Natural killer cell (primary cell): ENCODE results near the gene PRR14L. TPM values are rescaled to one million over a fixed set of nuclear protein-coding genes. Genes with fewer than 3 reads are reported as not detected.
"Not testable (repeated sequence)": the region's sequence is repeated elsewhere in the genome, so short reads cannot be mapped to it uniquely, and the experiment has no call there.

Experiments used
- ATAC-seq, 3 donors: fragments of 150-1000 bp in 2 of 3; fragments of 200-7000 bp in 1 of 3; cut with Tn5 transposase; 1 replicate in 1 of 3; 2 replicates in 2 of 3; pipeline ENCODE4 v1.10.0; 2021; ENCODE audit warnings: mild to moderate bottlenecking in 2 of 3, moderate library complexity in 2 of 3
- DNase-seq, 2 donors: peaks; one replicate each; pipeline versions ENCODE4 v3.0.0 to v3.0.0-alpha.2; 2013 to 2021; ENCODE audit warnings: mixed read lengths in 1 of 2
- H3K27ac ChIP-seq: one replicate; pipeline ENCODE4 v1.5.1; 2013; ENCODE audit warnings: mild to moderate bottlenecking, low read length
- H3K27me3 ChIP-seq: one replicate; pipeline ENCODE4 v1.6.1; 2013; ENCODE audit warnings: low read length; ENCODE audit not compliant: control insufficient read depth, insufficient read depth
- H3K36me3 ChIP-seq: one replicate; pipeline ENCODE4 v1.6.1; 2013; ENCODE audit warnings: low read length; ENCODE audit not compliant: control insufficient read depth, insufficient read depth
- H3K4me1 ChIP-seq: one replicate; pipeline ENCODE4 v1.6.1; 2013; ENCODE audit warnings: low read length; ENCODE audit not compliant: control insufficient read depth, insufficient read depth
- H3K4me3 ChIP-seq: one replicate; pipeline ENCODE4 v1.5.1; 2013; ENCODE audit warnings: low read length
- H3K9me3 ChIP-seq: one replicate; pipeline ENCODE4 v1.6.1; 2013; ENCODE audit warnings: low read length; ENCODE audit not compliant: control insufficient read depth, insufficient read depth
- H3K27ac Mint-ChIP-seq, 2 donors: one replicate each; pipeline ENCODE4 v1.8.0; 2022; ENCODE audit warnings: mild to moderate bottlenecking in 2 of 2, mixed read lengths in 2 of 2, moderate library complexity in 1 of 2
- H3K27me3 Mint-ChIP-seq, 2 donors: one replicate each; pipeline ENCODE4 v1.8.0; 2022; ENCODE audit warnings: low read depth in 2 of 2, mixed read lengths in 2 of 2
- H3K36me3 Mint-ChIP-seq: one replicate; pipeline ENCODE4 v1.8.0; 2022; ENCODE audit warnings: mixed read lengths
- H3K4me1 Mint-ChIP-seq, 2 donors: one replicate each; pipeline ENCODE4 v1.8.0; 2022; ENCODE audit warnings: mixed read lengths in 2 of 2
- H3K4me3 Mint-ChIP-seq: one replicate; pipeline ENCODE4 v1.8.0; 2022; ENCODE audit warnings: mild to moderate bottlenecking, moderate library complexity, mixed read lengths
- H3K9me3 Mint-ChIP-seq, 2 donors: one replicate each; pipeline ENCODE4 v1.8.0; 2022; ENCODE audit warnings: mixed read lengths in 2 of 2
- WGBS: methylation state at CpG from one replicate; pipeline ENCODE4 v1.1.7; 2013; ENCODE audit warnings: missing lambda C conversion rate; ENCODE audit not compliant: insufficient coverage; 5-methylcytosine and 5-hydroxymethylcytosine counted together
- intact Hi-C: fragments of 100-400 bp; cut with micrococcal nuclease; formaldehyde crosslinking; loops from one replicate; pipeline ENCODE4 v1.14.2; 2022
- total RNA-seq, 4 donors: library from RNA; stranded (reverse); fragments of 120-200 nt in 1 of 4; gene quantifications; one replicate each; pipeline versions ENCODE4 v1.2.3 to v1.2.4, GENCODE V29; 2013 to 2022
- TF ChIP-seq, protein P1 (sequence below): fragments of 200-600 bp; IDR thresholded peaks from one replicate; pipeline ENCODE4 v1.8.0; 2022; ENCODE audit warnings: antibody characterized with exemption

PRR14L gene
- total RNA-seq, 3 donors from 2014 or later (not counting 1 experiment from before 2014, with no cell fraction given) = 39.3 to 54.1 (median 54.0) TPM

DNA sequence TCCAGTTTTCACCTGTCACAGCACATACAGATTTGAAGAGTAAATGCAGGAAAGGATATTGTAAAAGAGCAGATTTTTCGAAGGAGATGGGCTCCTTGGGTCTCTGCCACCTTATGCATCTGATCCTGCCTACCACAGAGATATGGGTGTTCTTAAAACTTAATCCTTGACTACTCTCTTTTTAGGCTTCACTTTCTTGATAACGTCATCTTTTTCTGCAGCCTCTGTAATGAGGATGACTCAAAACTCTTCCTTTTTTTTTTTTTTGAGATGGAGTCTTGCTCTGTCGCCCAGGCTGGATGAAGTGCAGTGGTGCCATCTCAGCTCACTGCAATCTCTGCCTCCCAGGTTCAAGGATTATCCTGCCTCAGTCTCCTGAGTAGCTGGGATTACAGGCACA is 7.8 kb downstream of the PRR14L start:
- H3K27me3 ChIP-seq = no peaks in the 10 kb centered on the region
- no peak for ATAC-seq
- TF ChIP-seq, protein P1, sequence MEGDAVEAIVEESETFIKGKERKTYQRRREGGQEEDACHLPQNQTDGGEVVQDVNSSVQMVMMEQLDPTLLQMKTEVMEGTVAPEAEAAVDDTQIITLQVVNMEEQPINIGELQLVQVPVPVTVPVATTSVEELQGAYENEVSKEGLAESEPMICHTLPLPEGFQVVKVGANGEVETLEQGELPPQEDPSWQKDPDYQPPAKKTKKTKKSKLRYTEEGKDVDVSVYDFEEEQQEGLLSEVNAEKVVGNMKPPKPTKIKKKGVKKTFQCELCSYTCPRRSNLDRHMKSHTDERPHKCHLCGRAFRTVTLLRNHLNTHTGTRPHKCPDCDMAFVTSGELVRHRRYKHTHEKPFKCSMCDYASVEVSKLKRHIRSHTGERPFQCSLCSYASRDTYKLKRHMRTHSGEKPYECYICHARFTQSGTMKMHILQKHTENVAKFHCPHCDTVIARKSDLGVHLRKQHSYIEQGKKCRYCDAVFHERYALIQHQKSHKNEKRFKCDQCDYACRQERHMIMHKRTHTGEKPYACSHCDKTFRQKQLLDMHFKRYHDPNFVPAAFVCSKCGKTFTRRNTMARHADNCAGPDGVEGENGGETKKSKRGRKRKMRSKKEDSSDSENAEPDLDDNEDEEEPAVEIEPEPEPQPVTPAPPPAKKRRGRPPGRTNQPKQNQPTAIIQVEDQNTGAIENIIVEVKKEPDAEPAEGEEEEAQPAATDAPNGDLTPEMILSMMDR = no peak
- no peak overlapping the region for H3K4me3 Mint-ChIP-seq
- H3K9me3 ChIP-seq = no peaks in the 10 kb centered on the region
- peaks cover 20% of the 10 kb centered on the region for H3K36me3 ChIP-seq
- DNase-seq = no peak
- peaks cover 9% of the 10 kb centered on the region for H3K36me3 Mint-ChIP-seq
- no peaks in the 10 kb centered on the region for H3K27me3 Mint-ChIP-seq
- peaks cover 18 to 32% of the 10 kb centered on the region in 2 donors for H3K4me1 Mint-ChIP-seq
- H3K27ac ChIP-seq = no peak overlapping the region
- H3K4me1 ChIP-seq = no peaks in the 10 kb centered on the region
- H3K9me3 Mint-ChIP-seq = no peaks in the 10 kb centered on the region
- intact Hi-C loops = no loop called here
- WGBS = 80% methylated on average over 3 of the region's 3 CpGs
- H3K27ac Mint-ChIP-seq = peak overlapping the region; percentile 10 to 64
- H3K4me3 ChIP-seq = no peak overlapping the region

DNA sequence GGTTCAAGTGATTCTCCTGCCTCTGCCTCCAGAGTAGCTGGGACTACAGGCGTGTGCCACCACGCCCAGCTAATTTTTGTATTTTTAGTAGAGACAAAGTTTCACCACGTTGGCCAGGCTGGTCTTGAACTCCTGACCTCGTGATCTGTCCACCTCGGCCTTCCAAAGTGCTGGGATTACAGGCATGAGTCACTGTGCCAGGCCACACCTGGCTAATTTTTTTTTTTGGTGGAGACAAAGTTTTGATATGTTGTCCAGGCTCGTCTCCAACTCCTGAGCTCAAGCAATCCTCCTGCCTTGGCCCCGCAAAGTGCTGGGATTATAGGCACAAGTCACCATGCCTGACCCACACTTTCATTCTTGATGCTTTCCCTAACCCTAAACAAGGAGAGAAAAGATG is 9.6 kb downstream of the PRR14L start:
- H3K4me3 Mint-ChIP-seq, H3K27ac Mint-ChIP-seq, H3K27me3 ChIP-seq, H3K27me3 Mint-ChIP-seq, H3K27ac ChIP-seq, H3K4me1 ChIP-seq, H3K36me3 Mint-ChIP-seq, DNase-seq, H3K4me3 ChIP-seq, H3K9me3 ChIP-seq, ATAC-seq, intact Hi-C loops, H3K9me3 Mint-ChIP-seq: not testable (repeated sequence)
- 94% methylated on average over 7 of the region's 7 CpGs for WGBS
- peaks cover 18 to 32% of the 10 kb centered on the region in 2 donors for H3K4me1 Mint-ChIP-seq
- H3K36me3 ChIP-seq = peaks cover 26% of the 10 kb centered on the region

DNA sequence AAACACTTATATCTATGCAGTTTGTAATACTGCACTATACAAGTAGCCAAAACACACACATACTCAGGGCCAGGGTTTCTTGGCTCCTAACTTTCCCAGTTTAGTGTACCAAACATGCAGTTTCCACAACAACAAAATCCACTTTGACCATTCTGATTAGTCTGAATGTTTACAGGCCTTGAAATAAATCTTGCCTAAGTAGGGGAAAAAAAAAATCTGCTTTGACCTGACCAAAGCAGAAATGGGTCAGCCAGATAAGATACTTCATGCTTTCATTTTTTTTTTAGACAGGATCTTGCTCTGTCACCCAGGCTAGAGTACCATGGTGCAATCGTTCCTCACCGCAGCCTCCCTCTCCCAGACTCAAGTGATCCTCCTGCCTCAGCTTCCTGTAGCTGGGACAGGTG is 10.1 kb downstream of the PRR14L start:
- no peaks in the 10 kb centered on the region for H3K4me1 ChIP-seq
- Mint-ChIP-seq H3K36me3 (peaks cover 9% of the 10 kb centered on the region), H3K9me3 (no peaks in the 10 kb centered on the region), H3K4me3 (no peak overlapping the region), H3K27me3 (no peaks in the 10 kb centered on the region), H3K4me1 (peaks cover 18 to 32% of the 10 kb centered on the region in 2 donors), H3K27ac (peak overlapping the region in 1 of 2 donors; percentile 48)
- H3K27me3 ChIP-seq = no peaks in the 10 kb centered on the region
- DNase-seq = no peak
- TF ChIP-seq, protein P1 = no peak
- H3K9me3 ChIP-seq = no peaks in the 10 kb centered on the region
- 40% methylated on average over 2 of the region's 2 CpGs for WGBS
- H3K4me3 ChIP-seq = no peak overlapping the region
- intact Hi-C loops = no loop called here
- no peak for ATAC-seq
- H3K27ac ChIP-seq = no peak overlapping the region
- H3K36me3 ChIP-seq = peaks cover 26% of the 10 kb centered on the region

DNA sequence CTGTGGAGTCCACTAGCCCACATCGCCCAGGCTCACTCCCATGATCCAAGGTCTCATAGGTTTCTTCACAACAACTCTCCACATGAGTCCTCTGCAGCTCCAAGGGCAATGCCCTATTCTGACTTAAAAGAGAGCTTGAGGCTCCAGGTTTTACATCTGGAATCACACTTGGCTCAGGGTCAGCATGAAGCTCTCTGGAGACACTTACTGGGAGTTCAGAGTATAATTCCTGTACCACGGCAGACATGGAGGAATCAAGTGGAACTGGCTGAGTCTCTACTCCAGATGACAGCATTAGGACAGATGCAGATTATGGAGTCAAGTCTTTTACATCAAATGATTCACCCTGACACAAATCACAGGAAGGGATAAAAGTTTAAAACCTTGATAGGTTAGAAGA is 11.4 kb downstream of the PRR14L start:
- Histone ChIP-seq H3K27me3 (no peaks in the 10 kb centered on the region), H3K4me3 (no peak overlapping the region), H3K27ac (no peak overlapping the region), H3K36me3 (peaks cover 26% of the 10 kb centered on the region), H3K9me3 (no peaks in the 10 kb centered on the region), H3K4me1 (no peaks in the 10 kb centered on the region)
- Mint-ChIP-seq H3K4me1 (peaks cover 25 to 39% of the 10 kb centered on the region in 2 donors), H3K27ac (peak overlapping the region; percentile 30 to 47), H3K36me3 (peaks cover 9% of the 10 kb centered on the region), H3K4me3 (no peak overlapping the region), H3K27me3 (no peaks in the 10 kb centered on the region), H3K9me3 (no peaks in the 10 kb centered on the region)
- 94% methylated on average over 2 of the region's 2 CpGs for WGBS
- no peak for ATAC-seq
- TF ChIP-seq, protein P1 = no peak
- intact Hi-C loops = no loop called here
- DNase-seq = no peak
